K562 (cell line): ENCODE data around the gene RBMS3. TPM values are rescaled to one million over a fixed set of nuclear protein-coding genes. Genes with fewer than 3 reads are reported as not detected.

Source experiments
- ATAC-seq: fragments of 200-7000 bp; cut with Tn5 transposase; 3 replicates; pipeline ENCODE4 v1.9.1; 2020; ENCODE audit warnings: moderate library complexity
- Bru-seq: library from RNA; stranded (reverse); fragments of 400-500 nt; gene quantifications from one replicate; lab custom pipeline; 2021; lab: Mats Ljungman, UMichigan
- BruChase-seq, 2 experiments: library from RNA; stranded (reverse); fragments of 400-500 nt; gene quantifications; one replicate each; lab custom pipeline; 2021; lab: Mats Ljungman, UMichigan
- BruUV-seq: library from RNA; stranded (reverse); fragments of 400-500 nt; replicated peaks from 2 replicates; lab custom pipeline; 2021; lab: Mats Ljungman, UMichigan
- CTCF ChIA-PET: fragments of 300-600 bp; formaldehyde crosslinking; extraction: SDS; loops from one replicate; lab custom pipeline; 2021; ENCODE audit warnings: low intra/inter-chr PET ratio; lab: Yijun Ruan, JAX
- POLR2A ChIA-PET: fragments of 300-600, 350-650 bp; sonication (Branson Sonifier 250); formaldehyde crosslinking; extraction: SDS; loops from one replicate; lab custom pipeline; 2021; ENCODE audit warnings: antibody characterized with exemption, inconsistent platforms; lab: Yijun Ruan, JAX
- DNase-seq, 4 experiments: peaks; one replicate each; pipeline versions ENCODE4 v3.0.0 to v3.0.0-alpha.2; 2011 to 2018; ENCODE audit warnings: low spot score in 3 of 4, mixed read lengths in 3 of 4; ENCODE audit errors: extremely low read depth in 1 of 4
- FAIRE-seq: peaks from 2 replicates; lab custom pipeline; 2011; peaks lifted over from hg19 to GRCh38; lab: Jason Lieb, UNC
- H2AFZ ChIP-seq: 2 replicates; pipeline ENCODE4 v1.6.0; 2011; ENCODE audit warnings: low read depth, low read length, control low read depth, inconsistent platforms
- H3K27ac ChIP-seq: fragments of 200-600 bp; 3 replicates; pipeline ENCODE4 v1.8.0; 2011; ENCODE audit warnings: low read depth, mild to moderate bottlenecking, control low read depth, inconsistent platforms, low read length, moderate library complexity, mixed read lengths; ENCODE audit errors: extremely low read depth
- H3K27me3 ChIP-seq, 2 experiments: fragments of 300-600 bp in 1 of 2; 2 replicates in 1 of 2; 3 replicates in 1 of 2; pipeline versions ENCODE4 v1.6.0 to v1.8.0; 2011; ENCODE audit warnings: inconsistent platforms in 2 of 2, low read length in 2 of 2, mild to moderate bottlenecking in 1 of 2, mixed read lengths in 1 of 2, moderate library complexity in 1 of 2; ENCODE audit not compliant: control insufficient read depth in 2 of 2, insufficient read depth in 2 of 2
- H3K36me3 ChIP-seq: fragments of 300-600 bp; 3 replicates; pipeline ENCODE4 v1.8.0; 2011; ENCODE audit warnings: mild to moderate bottlenecking, low read length, inconsistent platforms; ENCODE audit not compliant: control insufficient read depth, insufficient read depth
- H3K4me1 ChIP-seq, 2 experiments: fragments of 200-600 bp in 1 of 2; replicated peaks in 1 of 2; 2 replicates in 1 of 2; 3 replicates in 1 of 2; pipeline versions ENCODE4 v1.5.1 to v1.8.0; 2011; ENCODE audit warnings: inconsistent platforms in 2 of 2, low read length in 2 of 2, mild to moderate bottlenecking in 1 of 2, mixed read lengths in 1 of 2, moderate library complexity in 1 of 2; ENCODE audit not compliant: control insufficient read depth in 2 of 2, insufficient read depth in 2 of 2
- H3K4me2 ChIP-seq: 2 replicates; pipeline ENCODE4 v1.6.1; 2011; ENCODE audit warnings: low read length, control low read depth, inconsistent platforms, mixed read lengths; ENCODE audit not compliant: insufficient read depth
- H3K4me3 ChIP-seq: fragments of 200-600 bp; sonication (generic), shearing (Covaris generic); 2 replicates; pipeline ENCODE4 v1.5.1; 2016; ENCODE audit warnings: control low read depth, inconsistent platforms
- H3K79me2 ChIP-seq: fragments of 200-600 bp; 3 replicates; pipeline ENCODE4 v1.8.0; 2011; ENCODE audit warnings: low read length, inconsistent platforms; ENCODE audit not compliant: control insufficient read depth, insufficient read depth
- H3K9ac ChIP-seq, 2 experiments: 2 replicates each; pipeline versions ENCODE4 v1.6.0 to v1.6.1; 2011; ENCODE audit warnings: low read depth in 2 of 2, low read length in 2 of 2, control low read depth in 1 of 2, inconsistent platforms in 1 of 2, mild to moderate bottlenecking in 1 of 2, mixed read lengths in 1 of 2; ENCODE audit not compliant: insufficient read depth in 1 of 2
- H3K9me1 ChIP-seq: one replicate; pipeline ENCODE4 v1.6.0; 2011; ENCODE audit warnings: inconsistent platforms, mild to moderate bottlenecking, low read length, moderate library complexity; ENCODE audit not compliant: control insufficient read depth, insufficient read depth
- H3K9me3 ChIP-seq: replicated peaks from 2 replicates; pipeline ENCODE4 v1.5.1; 2011; ENCODE audit warnings: low read depth, low read length, inconsistent platforms; ENCODE audit not compliant: control insufficient read depth, insufficient read depth
- H4K20me1 ChIP-seq: replicated peaks from 2 replicates; pipeline ENCODE4 v1.6.1; 2011; ENCODE audit warnings: low read length, inconsistent platforms, mixed read lengths; ENCODE audit not compliant: control insufficient read depth, insufficient read depth
- CHD1 ChIP-seq: fragments of 200-600 bp; sonication (generic); IDR thresholded peaks from one replicate; pipeline ENCODE4 v1.6.1; 2012; ENCODE audit warnings: mild to moderate bottlenecking, moderate library complexity, low read length, inconsistent platforms
- DMBX1 ChIP-seq: fragments of 250-450 bp; sonication (Bioruptor Pico); IDR thresholded peaks from 2 replicates; pipeline ENCODE4 v1.8.0; 2022; ENCODE audit warnings: inconsistent platforms, mild to moderate bottlenecking, moderate library complexity, borderline replicate concordance
- KDM4B ChIP-seq, 2 experiments: fragments of 450-650 bp in 1 of 2; sonication (generic) in 1 of 2; IDR thresholded peaks; 2 replicates each; pipeline ENCODE4 v1.6.1; 2016 to 2017; ENCODE audit warnings: borderline replicate concordance in 2 of 2, antibody characterized with exemption in 1 of 2, low read depth in 1 of 2, mild to moderate bottlenecking in 1 of 2
- MAFK ChIP-seq: IDR thresholded peaks from 2 replicates; pipeline ENCODE4 v1.6.1; 2011; ENCODE audit warnings: low read length, improper control_type of control experiment
- MBD2 ChIP-seq: sonication (generic); IDR thresholded peaks from 2 replicates; pipeline ENCODE4 v1.6.1; 2016; ENCODE audit warnings: low read depth, borderline replicate concordance
- NFE2L1 ChIP-seq: fragments of 450-650 bp; IDR thresholded peaks from 2 replicates; pipeline ENCODE4 v1.6.1; 2016; ENCODE audit warnings: missing genetic modification characterization, low read depth, mild to moderate bottlenecking, missing compliant biosample characterization, moderate library complexity, borderline replicate concordance
- ZNF384 ChIP-seq: IDR thresholded peaks from 2 replicates; pipeline ENCODE4 v1.6.1; 2012; ENCODE audit warnings: low read depth, low read length, improper control_type of control experiment
- ZNF431 ChIP-seq: sonication (generic); formaldehyde crosslinking; IDR thresholded peaks from 2 replicates; pipeline ENCODE4 v1.8.0; 2022; ENCODE audit warnings: mild to moderate bottlenecking, missing genetic modification reagents
- ZNF780A ChIP-seq: fragments of 250-450 bp; sonication (Bioruptor Pico); IDR thresholded peaks from 2 replicates; pipeline ENCODE4 v1.5.0; 2021; ENCODE audit warnings: mild to moderate bottlenecking
- WGBS: fragments of 100-300 bp; shearing (Covaris generic); methylation state at CpG from one replicate; pipeline ENCODE4 v1.1.6; 2016; ENCODE audit warnings: low coverage, mixed read lengths; ENCODE audit not compliant: insufficient coverage; ENCODE audit errors: missing lambda C conversion rate; 5-methylcytosine and 5-hydroxymethylcytosine counted together
- in situ Hi-C: fragments of 300-500 bp; cut with MboI; formaldehyde crosslinking; loops from 4 replicates; pipeline ENCODE4 v1.15.0; 2018; ENCODE audit warnings: inconsistent platforms, mixed read lengths
- intact Hi-C: fragments of 100-400 bp; cut with micrococcal nuclease; formaldehyde crosslinking; loops from 2 replicates; pipeline ENCODE4 v1.14.2; 2022
- long read RNA-seq, 3 experiments: library from polyadenylated mRNA in 2 of 3; library from RNA in 1 of 3; unstranded in 2 of 3; stranded (forward) in 1 of 3; transcript quantifications; one replicate each; pipeline ENCODE4 v2.0.0, GENCODE V29; 2019 to 2022
- polyA minus RNA-seq, 3 experiments: library from RNA; depleted of rRNA, polyadenylated mRNA; stranded (reverse); fragments of >200 nt; gene quantifications; 2 replicates each; pipeline ENCODE4 v1.2.3, GENCODE V29; 2011
- polyA plus RNA-seq, 8 experiments: library from polyadenylated mRNA; depleted of rRNA in 4 of 8; stranded (reverse) in 5 of 8; unstranded in 3 of 8; fragments of >200 nt; fragmentation: Nextera tagmentation in 2 of 8; fragmentation: Illumina TruSeq in 1 of 8; extraction: Ambion mirVana in 2 of 8; extraction: Trizol in 1 of 8; gene quantifications; 2 replicates each; pipeline versions ENCODE4 v1.2.1 to v1.2.3, GENCODE V29; 2011 to 2014; ENCODE audit warnings: inconsistent platforms in 1 of 8, missing spikeins in 1 of 8
- total RNA-seq, 7 experiments: library from RNA; depleted of rRNA in 6 of 7; stranded (reverse); fragments of >200 nt in 6 of 7; fragmentation: Illumina TruSeq in 2 of 7; extraction: Trizol in 2 of 7; gene quantifications; 2 replicates each; pipeline versions ENCODE4 v1.2.1 to v1.2.3, GENCODE V29; 2011 to 2021; ENCODE audit warnings: low replicate concordance in 1 of 7
- TF ChIP-seq, protein P1 (sequence below): sonication (generic); formaldehyde crosslinking; IDR thresholded peaks from 2 replicates; pipeline ENCODE4 v1.8.0; 2023; ENCODE audit warnings: mild to moderate bottlenecking, missing genetic modification reagents

Gene RBMS3
- total RNA-seq (2011; cell fraction: chromatin; rRNA removed; ENCODE audit: low replicate concordance) = not detected in 2 replicates
- total RNA-seq (2011; cell fraction: nucleolus; rRNA removed) = not detected in 2 replicates
- not detected in 2 replicates for total RNA-seq (2011; cell fraction: nucleoplasm; rRNA removed)
- total RNA-seq (2014; rRNA removed) (not detected in 2 replicates), total RNA-seq (2014; rRNA removed; fragmentation: Illumina TruSeq; extraction: Trizol) (not detected in 2 replicates), total RNA-seq (2015; rRNA removed; fragmentation: Illumina TruSeq; extraction: Trizol) (not detected in 2 replicates), total RNA-seq (2021) (0.20 TPM in 2 replicates), polyA plus RNA-seq (2011; rRNA removed) (not detected in 2 replicates), polyA plus RNA-seq (2014; fragmentation: Illumina TruSeq; extraction: Trizol) (not detected in 2 replicates), polyA plus RNA-seq (2014; fragmentation: Nextera tagmentation; extraction: Ambion mirVana) (not detected), polyA plus RNA-seq (2014; rRNA removed) (not detected in 2 replicates), polyA minus RNA-seq (2011; rRNA and poly(A)+ RNA removed) (not detected in 2 replicates), Bru-seq, nascent RNA (percentile 2 among the genes with signal in this experiment), BruChase-seq, experiment 1, labeled RNA remaining after a 2-hour chase (percentile 1 among the genes with signal in this experiment), BruChase-seq, experiment 2, labeled RNA remaining after a 6-hour chase (percentile 3 among the genes with signal in this experiment)
- not detected in 2 replicates for polyA plus RNA-seq (2011; cell fraction: cytosol; rRNA removed)
- not detected in 2 replicates for polyA plus RNA-seq (2011; cell fraction: nucleus; rRNA removed)
- polyA plus RNA-seq (2012) = not detected in 2 replicates
- not detected in 2 replicates for polyA minus RNA-seq (2011; cell fraction: cytosol; rRNA and poly(A)+ RNA removed)
- not detected in 2 replicates for polyA minus RNA-seq (2011; cell fraction: nucleus; rRNA and poly(A)+ RNA removed)
- long read RNA-seq, experiment 1, partial matches to known transcripts = 0 of 1 reads
- long read RNA-seq, experiment 1, other reads (novel, unspliced or antisense) = 1 of 1 reads
- long read RNA-seq, experiment 2 = 0 reads
- long read RNA-seq, experiment 3 = 0 reads

DNA sequence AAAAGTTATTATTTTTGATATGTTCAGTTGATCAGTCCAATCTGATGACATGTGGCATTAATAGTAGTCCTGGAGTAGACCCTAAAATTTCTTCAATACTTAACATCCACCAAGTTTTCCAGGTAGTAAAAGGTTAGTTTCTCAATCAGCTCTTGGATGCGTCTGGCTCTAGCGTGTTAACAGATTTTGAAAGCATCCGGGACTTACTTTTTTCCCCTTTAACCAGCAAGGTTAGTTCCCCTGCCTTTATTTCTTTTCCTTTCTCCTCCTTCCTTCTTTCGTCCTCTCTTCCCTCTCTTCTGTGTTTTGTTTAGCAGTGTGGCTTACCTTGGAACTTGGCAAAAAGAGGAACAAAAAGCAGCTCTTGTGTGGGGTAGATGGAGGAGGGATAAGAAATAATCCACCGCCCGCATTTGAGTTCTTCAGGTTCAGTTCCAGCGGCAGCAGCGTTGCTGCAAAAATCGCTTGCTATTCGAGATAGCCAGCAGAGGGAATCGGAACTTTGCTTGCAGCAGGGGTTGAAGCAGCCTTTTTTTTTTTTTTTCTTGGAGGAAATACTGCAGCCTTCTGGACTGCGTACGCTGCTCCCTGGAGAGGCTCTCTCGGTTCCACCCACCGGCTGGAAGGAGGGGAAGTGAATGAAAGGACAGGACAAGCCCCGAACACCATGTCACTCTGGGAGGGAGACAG, at the start of gene RBMS3:
RBMS3 (plus strand) TSS at position 668 of the 690 bp plus-strand sequence.
- H3K9me1 ChIP-seq = no peaks in the 10 kb centered on the region
- in situ Hi-C loops = no loop called here
- ATAC-seq (no peak), FAIRE-seq (no peak)
- POLR2A ChIA-PET = no interaction called here
- H3K4me3 ChIP-seq = no peak within 1 kb of the TSS
- under 1% methylated on average over 16 of the region's 16 CpGs for WGBS
- no TSS peak for BruUV-seq
- H3K4me2 ChIP-seq = no peak within 1 kb of the TSS
- H2AFZ ChIP-seq = no peak within 1 kb of the TSS
- H4K20me1 ChIP-seq = no peaks in the 10 kb centered on the region
- H3K4me1 ChIP-seq = no peaks in the 10 kb centered on the region
- no peak for TF ChIP-seq ZNF431 (CRISPR knock-in tag)
- TF ChIP-seq, protein P1, sequence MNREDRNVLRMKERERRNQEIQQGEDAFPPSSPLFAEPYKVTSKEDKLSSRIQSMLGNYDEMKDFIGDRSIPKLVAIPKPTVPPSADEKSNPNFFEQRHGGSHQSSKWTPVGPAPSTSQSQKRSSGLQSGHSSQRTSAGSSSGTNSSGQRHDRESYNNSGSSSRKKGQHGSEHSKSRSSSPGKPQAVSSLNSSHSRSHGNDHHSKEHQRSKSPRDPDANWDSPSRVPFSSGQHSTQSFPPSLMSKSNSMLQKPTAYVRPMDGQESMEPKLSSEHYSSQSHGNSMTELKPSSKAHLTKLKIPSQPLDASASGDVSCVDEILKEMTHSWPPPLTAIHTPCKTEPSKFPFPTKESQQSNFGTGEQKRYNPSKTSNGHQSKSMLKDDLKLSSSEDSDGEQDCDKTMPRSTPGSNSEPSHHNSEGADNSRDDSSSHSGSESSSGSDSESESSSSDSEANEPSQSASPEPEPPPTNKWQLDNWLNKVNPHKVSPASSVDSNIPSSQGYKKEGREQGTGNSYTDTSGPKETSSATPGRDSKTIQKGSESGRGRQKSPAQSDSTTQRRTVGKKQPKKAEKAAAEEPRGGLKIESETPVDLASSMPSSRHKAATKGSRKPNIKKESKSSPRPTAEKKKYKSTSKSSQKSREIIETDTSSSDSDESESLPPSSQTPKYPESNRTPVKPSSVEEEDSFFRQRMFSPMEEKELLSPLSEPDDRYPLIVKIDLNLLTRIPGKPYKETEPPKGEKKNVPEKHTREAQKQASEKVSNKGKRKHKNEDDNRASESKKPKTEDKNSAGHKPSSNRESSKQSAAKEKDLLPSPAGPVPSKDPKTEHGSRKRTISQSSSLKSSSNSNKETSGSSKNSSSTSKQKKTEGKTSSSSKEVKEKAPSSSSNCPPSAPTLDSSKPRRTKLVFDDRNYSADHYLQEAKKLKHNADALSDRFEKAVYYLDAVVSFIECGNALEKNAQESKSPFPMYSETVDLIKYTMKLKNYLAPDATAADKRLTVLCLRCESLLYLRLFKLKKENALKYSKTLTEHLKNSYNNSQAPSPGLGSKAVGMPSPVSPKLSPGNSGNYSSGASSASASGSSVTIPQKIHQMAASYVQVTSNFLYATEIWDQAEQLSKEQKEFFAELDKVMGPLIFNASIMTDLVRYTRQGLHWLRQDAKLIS = no peak
- TF ChIP-seq NFE2L1 (tag) = no peak
- no peak for TF ChIP-seq KDM4B (IDR thresholded peaks at IDR 0.05; ENCODE audit: borderline replicate concordance in 2 of 2, low read depth in 1 of 2)
- no peak for TF ChIP-seq MAFK
- TF ChIP-seq ZNF780A (CRISPR knock-in tag) = no peak
- TF ChIP-seq ZNF384 = no peak
- no peak for TF ChIP-seq MBD2
- TF ChIP-seq CHD1 = no peak
- no peak for TF ChIP-seq DMBX1
- TF ChIP-seq, all 486 proteins: peak for 0
- Histone ChIP-seq H3K9me3 (no peaks in the 10 kb centered on the region; the same call in 1 of the 2 replicates), H3K9ac (no peak within 1 kb of the TSS), H3K36me3 (no peaks in the 10 kb centered on the region), H3K27me3 (no peaks in the 10 kb centered on the region), H3K79me2 (no peaks in the 10 kb centered on the region), H3K27ac (no peak within 1 kb of the TSS)
- DNase-seq = no peak
- CTCF ChIA-PET = no interaction called here
- intact Hi-C loops = no loop called here
